HEK293T (cell line): Measurements from ENCODE around the gene ARHGAP6.

Experiments used
- ARNT ChIP-seq: fragments of 450-650 bp; IDR thresholded peaks from 2 replicates; pipeline ENCODE4 v1.6.1; 2017; ENCODE audit warnings: mild to moderate bottlenecking
- BHLHE40 ChIP-seq: fragments of 450-650 bp; IDR thresholded peaks from 2 replicates; pipeline ENCODE4 v1.6.1; 2016; ENCODE audit warnings: mild to moderate bottlenecking, moderate library complexity, borderline replicate concordance
- FOXA1 ChIP-seq: fragments of 450-650 bp; IDR thresholded peaks from 2 replicates; pipeline ENCODE4 v1.6.1; 2016; ENCODE audit warnings: mild to moderate bottlenecking
- FOXM1 ChIP-seq: fragments of 450-650 bp; IDR thresholded peaks from 2 replicates; pipeline ENCODE4 v1.6.1; 2017; ENCODE audit warnings: mild to moderate bottlenecking, borderline replicate concordance
- L3MBTL2 ChIP-seq: fragments of 450-650 bp; conservative IDR thresholded peaks from 2 replicates; pipeline ENCODE4 v1.6.1; 2016; ENCODE audit warnings: mild to moderate bottlenecking
- NFRKB ChIP-seq: fragments of 450-650 bp; IDR thresholded peaks from 2 replicates; pipeline ENCODE4 v1.6.1; 2016; ENCODE audit warnings: mild to moderate bottlenecking, moderate library complexity
- SP1 ChIP-seq: fragments of 450-650 bp; IDR thresholded peaks from 2 replicates; pipeline ENCODE4 v1.6.1; 2017
- SUZ12 ChIP-seq: fragments of 450-650 bp; IDR thresholded peaks from 2 replicates; pipeline ENCODE4 v1.6.1; 2016; ENCODE audit warnings: mild to moderate bottlenecking
- TARDBP ChIP-seq: fragments of 450-650 bp; IDR thresholded peaks from 2 replicates; pipeline ENCODE4 v1.6.1; 2016
- ZNF384 ChIP-seq: fragments of 450-650 bp; IDR thresholded peaks from 2 replicates; pipeline ENCODE4 v1.6.1; 2016
- TF ChIP-seq, protein P1 (sequence below): fragments of 450-650 bp; IDR thresholded peaks from 2 replicates; pipeline ENCODE4 v1.6.1; 2016

DNA sequence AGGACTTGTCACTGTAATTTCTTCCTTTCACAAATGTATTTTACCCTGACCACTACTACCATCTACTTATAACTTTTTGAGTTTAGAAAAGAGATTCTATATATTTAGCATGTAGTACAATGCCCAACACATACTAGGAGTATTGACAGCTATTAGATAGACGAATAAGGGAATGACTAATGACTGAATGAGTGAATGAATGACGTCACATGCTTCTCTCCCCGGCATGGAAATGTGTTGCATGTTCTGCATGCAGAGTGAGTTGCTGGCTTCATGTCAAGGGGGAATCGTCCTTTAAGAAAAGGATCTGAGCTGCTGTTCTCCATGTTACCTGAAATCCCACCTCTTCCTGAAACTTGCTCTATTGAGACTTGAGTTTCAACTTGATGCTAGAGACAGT lies 459.9 kb downstream of the ARHGAP6 start:
- TF ChIP-seq NFRKB: no peak
- TF ChIP-seq ZNF384: no peak
- no peak for TF ChIP-seq FOXM1
- no peak for TF ChIP-seq TARDBP
- TF ChIP-seq ARNT: no peak
- TF ChIP-seq SP1: no peak
- no peak for TF ChIP-seq FOXA1
- TF ChIP-seq BHLHE40: no peak
- TF ChIP-seq L3MBTL2: no peak
- TF ChIP-seq, protein P1, sequence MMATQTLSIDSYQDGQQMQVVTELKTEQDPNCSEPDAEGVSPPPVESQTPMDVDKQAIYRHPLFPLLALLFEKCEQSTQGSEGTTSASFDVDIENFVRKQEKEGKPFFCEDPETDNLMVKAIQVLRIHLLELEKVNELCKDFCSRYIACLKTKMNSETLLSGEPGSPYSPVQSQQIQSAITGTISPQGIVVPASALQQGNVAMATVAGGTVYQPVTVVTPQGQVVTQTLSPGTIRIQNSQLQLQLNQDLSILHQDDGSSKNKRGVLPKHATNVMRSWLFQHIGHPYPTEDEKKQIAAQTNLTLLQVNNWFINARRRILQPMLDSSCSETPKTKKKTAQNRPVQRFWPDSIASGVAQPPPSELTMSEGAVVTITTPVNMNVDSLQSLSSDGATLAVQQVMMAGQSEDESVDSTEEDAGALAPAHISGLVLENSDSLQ: no peak
- TF ChIP-seq SUZ12: no peak
